Mesodermal cell (in vitro differentiated cells): ENCODE measurements around the gene DPP6.

ENCODE experiments used
- H3K27ac ChIP-seq: 2 replicates; pipeline ENCODE4 v1.7.0; 2013; ENCODE audit warnings: mild to moderate bottlenecking, low read depth, low read length, moderate library complexity; ENCODE audit not compliant: severe bottlenecking
- H3K36me3 ChIP-seq: 2 replicates; pipeline ENCODE4 v1.7.1; 2013; ENCODE audit warnings: mild to moderate bottlenecking, low read length, moderate library complexity; ENCODE audit not compliant: control insufficient read depth, insufficient read depth
- H3K4me1 ChIP-seq: one replicate; pipeline ENCODE4 v1.7.1; 2013; ENCODE audit warnings: mild to moderate bottlenecking, low read length; ENCODE audit not compliant: insufficient read depth, control insufficient read depth, poor library complexity, severe bottlenecking
- H3K4me3 ChIP-seq: 2 replicates; pipeline ENCODE4 v1.7.0; 2013; ENCODE audit warnings: low read length, control low read depth, mild to moderate bottlenecking; ENCODE audit not compliant: insufficient read depth, poor library complexity, severe bottlenecking; ENCODE audit errors: extremely low read depth
- H3K9me3 ChIP-seq: 2 replicates; pipeline ENCODE4 v1.7.1; 2013; ENCODE audit warnings: mild to moderate bottlenecking, low read length, moderate library complexity; ENCODE audit not compliant: control insufficient read depth
- WGBS, 2 experiments: methylation state at CpG; one replicate each; pipeline ENCODE4 v1.1.5; 2013; ENCODE audit warnings: missing lambda C conversion rate in 2 of 2; ENCODE audit not compliant: insufficient coverage in 2 of 2; 5-methylcytosine and 5-hydroxymethylcytosine counted together

Gene DPP6

GRCh38 chr7:154864523-154864891 is 812.3 kb downstream of the DPP6 start:
- Histone ChIP-seq H3K4me3 (no peak overlapping the region), H3K9me3 (no peaks in the 10 kb centered on the region), H3K36me3 (no peaks in the 10 kb centered on the region), H3K27ac (no peak overlapping the region), H3K4me1 (no peaks in the 10 kb centered on the region)
- WGBS, 2 experiments: 96 to 99% methylated on average over 6 of the region's 6 CpGs

GRCh38 chr7:154865984-154866685 is 813.9 kb downstream of the DPP6 start:
- Histone ChIP-seq H3K27ac (no peak overlapping the region), H3K4me1 (no peaks in the 10 kb centered on the region), H3K36me3 (no peaks in the 10 kb centered on the region), H3K9me3 (no peaks in the 10 kb centered on the region), H3K4me3 (no peak overlapping the region)
- 92 to 98% methylated on average over 12 to 13 of the region's 14 CpGs for WGBS, 2 experiments

GRCh38 chr7:154867068-154867467 is 814.9 kb downstream of the DPP6 start:
- no peaks in the 10 kb centered on the region for H3K9me3 ChIP-seq
- no peaks in the 10 kb centered on the region for H3K4me1 ChIP-seq
- H3K27ac ChIP-seq: no peak overlapping the region
- no peak overlapping the region for H3K4me3 ChIP-seq
- 90 to 96% methylated on average over 8 of the region's 10 CpGs for WGBS, 2 experiments
- H3K36me3 ChIP-seq: no peaks in the 10 kb centered on the region

- no peaks in the 10 kb centered on the region for H3K36me3 ChIP-seq
- H3K27ac ChIP-seq: no peak overlapping the region
- H3K4me3 ChIP-seq: no peak overlapping the region
- H3K9me3 ChIP-seq: no peaks in the 10 kb centered on the region
- 27 to 30% methylated on average over 9 to 11 of the region's 11 CpGs for WGBS, 2 experiments
- H3K4me1 ChIP-seq: peaks cover under 1% of the 10 kb centered on the region
Observed at GRCh38 chr7:154868921-154869320, 816.7 kb downstream of the DPP6 start.

GRCh38 chr7:154869436-154869835 is 817.2 kb downstream of the DPP6 start:
- Histone ChIP-seq H3K9me3 (no peaks in the 10 kb centered on the region), H3K36me3 (no peaks in the 10 kb centered on the region), H3K4me1 (peaks cover 5% of the 10 kb centered on the region), H3K4me3 (no peak overlapping the region), H3K27ac (no peak overlapping the region)
- 91 to 93% methylated on average over 7 to 8 of the region's 10 CpGs for WGBS, 2 experiments

- no peak overlapping the region for H3K4me3 ChIP-seq
- 78 to 85% methylated on average over 3 of the region's 4 CpGs for WGBS, 2 experiments
Observed at GRCh38 chr7:154871507-154871906, 819.3 kb downstream of the DPP6 start.

GRCh38 chr7:154871928-154872750 is 819.9 kb downstream of the DPP6 start:
- Histone ChIP-seq H3K9me3 (no peaks in the 10 kb centered on the region), H3K36me3 (no peaks in the 10 kb centered on the region), H3K27ac (no peak overlapping the region), H3K4me3 (no peak overlapping the region), H3K4me1 (peaks cover 5% of the 10 kb centered on the region)
- 86 to 93% methylated on average over 17 of the region's 20 CpGs for WGBS, 2 experiments

More at GRCh38 chr7:154871507-154871906, 819.3 kb downstream of the DPP6 start:
- H3K4me1 ChIP-seq: peaks cover 5% of the 10 kb centered on the region
- H3K27ac ChIP-seq: no peak overlapping the region
- no peaks in the 10 kb centered on the region for H3K36me3 ChIP-seq
- H3K9me3 ChIP-seq: no peaks in the 10 kb centered on the region

- WGBS, 2 experiments: 92 to 93% methylated on average over 14 to 16 of the region's 18 CpGs
Observed at GRCh38 chr7:154872811-154873499, 820.8 kb downstream of the DPP6 start.

GRCh38 chr7:154873500-154874121 is 821.4 kb downstream of the DPP6 start:
- Histone ChIP-seq H3K27ac (peak overlapping the region; percentile 12), H3K4me1 (peaks cover 5% of the 10 kb centered on the region), H3K4me3 (no peak overlapping the region), H3K9me3 (no peaks in the 10 kb centered on the region), H3K36me3 (no peaks in the 10 kb centered on the region)
- 87 to 89% methylated on average over 9 to 10 of the region's 10 CpGs for WGBS, 2 experiments

More at GRCh38 chr7:154872811-154873499, 820.8 kb downstream of the DPP6 start:
- H3K36me3 ChIP-seq: no peaks in the 10 kb centered on the region
- no peaks in the 10 kb centered on the region for H3K9me3 ChIP-seq
- no peak overlapping the region for H3K4me3 ChIP-seq
- no peak overlapping the region for H3K27ac ChIP-seq
- H3K4me1 ChIP-seq: peaks cover 5% of the 10 kb centered on the region

- Histone ChIP-seq H3K27ac (peak overlapping the region; percentile 12), H3K9me3 (no peaks in the 10 kb centered on the region), H3K36me3 (no peaks in the 10 kb centered on the region), H3K4me1 (peaks cover 5% of the 10 kb centered on the region), H3K4me3 (no peak overlapping the region)
- 58 to 65% methylated on average over 8 to 10 of the region's 10 CpGs for WGBS, 2 experiments
Observed at GRCh38 chr7:154874409-154875113, 822.4 kb downstream of the DPP6 start.
